ENCODE results near the gene GNB1.

Gene GNB1

DNA sequence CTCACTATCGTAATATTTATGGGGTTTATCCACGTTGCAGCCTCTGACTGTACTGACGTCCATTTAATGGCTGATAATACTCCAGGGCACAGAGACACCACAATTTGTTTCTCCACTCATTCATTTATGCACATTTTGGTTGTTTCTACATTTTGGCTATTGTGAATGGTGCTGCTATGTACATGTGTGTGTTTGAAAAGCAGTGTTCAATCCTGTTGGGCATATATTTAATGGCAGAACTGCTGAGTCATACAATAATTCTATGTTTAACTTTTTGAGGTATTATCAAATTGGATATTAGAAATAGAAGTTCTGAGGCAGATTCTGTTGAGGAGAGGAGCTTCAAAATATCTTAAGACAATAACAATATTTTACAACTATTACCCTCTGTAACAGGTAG lies 73.7 kb downstream of the GNB1 start:
- H3K4me2 ChIP-seq (ENCODE audit: insufficient read depth, low read length), result no peak overlapping the region
- peaks cover 32% of the 10 kb centered on the region for H4K20me1 ChIP-seq (ENCODE audit: insufficient read depth, low read length)
- no peak overlapping the region for H3K27ac ChIP-seq (ENCODE audit: low read length)
- H3K9ac ChIP-seq (ENCODE audit: low read depth, low read length), result no peak overlapping the region
- TF ChIP-seq EZH2 (IDR thresholded peaks at IDR 0.05; ENCODE audit: borderline replicate concordance, low read depth, low read length, severe bottlenecking), result no peak
- no peak for TF ChIP-seq CTCF (IDR thresholded peaks at IDR 0.05; ENCODE audit: borderline replicate concordance, extremely low read depth, low read length, poor library complexity, severe bottlenecking)
- no peak for ATAC-seq (ENCODE audit: insufficient read depth, low read depth)
- peaks cover 80% of the 10 kb centered on the region for H3K79me2 ChIP-seq (ENCODE audit: insufficient read depth, low read length)
- no peaks in the 10 kb centered on the region for H3K4me1 ChIP-seq (ENCODE audit: insufficient read depth, low read length)
- H3K27me3 ChIP-seq (ENCODE audit: insufficient read depth, low read length, poor library complexity), result no peaks in the 10 kb centered on the region
- H3K4me3 ChIP-seq (ENCODE audit: low read depth in 1 of 2, low read length in 2 of 2), result no peak overlapping the region
- no peak for DNase-seq
- H3K36me3 ChIP-seq (ENCODE audit: insufficient read depth, low read length), result peaks cover 82% of the 10 kb centered on the region
- no peaks in the 10 kb centered on the region for H3K9me3 ChIP-seq (ENCODE audit: insufficient read depth, low read length, severe bottlenecking)
- no peak overlapping the region for H2AFZ ChIP-seq (ENCODE audit: low read depth, low read length)

GRCh38 chr1:1815606-1816281 lies 75.1 kb downstream of the GNB1 start:
- no peaks in the 10 kb centered on the region for H3K27me3 ChIP-seq (ENCODE audit: insufficient read depth, low read length, poor library complexity)
- H3K9ac ChIP-seq (ENCODE audit: low read depth, low read length), result no peak overlapping the region
- no peak overlapping the region for H2AFZ ChIP-seq (ENCODE audit: low read depth, low read length)
- no peak overlapping the region for H3K27ac ChIP-seq (ENCODE audit: low read length)
- no peaks in the 10 kb centered on the region for H3K4me1 ChIP-seq (ENCODE audit: insufficient read depth, low read length)
- H3K9me3 ChIP-seq (ENCODE audit: insufficient read depth, low read length, severe bottlenecking), result no peaks in the 10 kb centered on the region
- H3K36me3 ChIP-seq (ENCODE audit: insufficient read depth, low read length), result peaks cover 79% of the 10 kb centered on the region
- DNase-seq, result no peak
- no peak for TF ChIP-seq EZH2 (IDR thresholded peaks at IDR 0.05; ENCODE audit: borderline replicate concordance, low read depth, low read length, severe bottlenecking)
- no peak for TF ChIP-seq CTCF (IDR thresholded peaks at IDR 0.05; ENCODE audit: borderline replicate concordance, extremely low read depth, low read length, poor library complexity, severe bottlenecking)
- H3K4me3 ChIP-seq (ENCODE audit: low read depth in 1 of 2, low read length in 2 of 2), result no peak overlapping the region
- H3K79me2 ChIP-seq (ENCODE audit: insufficient read depth, low read length), result peaks cover 74% of the 10 kb centered on the region
- H3K4me2 ChIP-seq (ENCODE audit: insufficient read depth, low read length), result no peak overlapping the region
- ATAC-seq (ENCODE audit: insufficient read depth, low read depth), result no peak
- peaks cover 24% of the 10 kb centered on the region for H4K20me1 ChIP-seq (ENCODE audit: insufficient read depth, low read length)

DNA sequence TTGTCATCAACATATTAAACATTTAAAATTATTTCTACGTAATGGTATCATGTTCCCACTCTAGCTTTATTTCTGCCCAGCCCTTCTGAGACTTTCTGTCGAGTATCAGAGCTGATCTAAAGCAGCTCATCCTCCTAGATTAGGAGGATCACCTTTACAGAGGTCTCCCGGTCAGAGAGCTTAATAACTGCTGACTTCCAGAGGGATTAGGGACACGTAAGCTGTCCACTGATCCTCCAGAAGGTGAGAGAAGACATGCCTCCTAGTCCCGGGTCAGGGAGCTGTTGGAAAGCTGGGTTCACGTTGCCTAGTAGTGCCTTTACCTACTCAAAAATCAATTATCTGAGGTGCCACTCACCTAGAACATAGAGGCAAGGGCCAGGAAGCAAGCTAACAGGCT lies 81.4 kb downstream of the GNB1 start:
- TF ChIP-seq EZH2 (IDR thresholded peaks at IDR 0.05; ENCODE audit: borderline replicate concordance, low read depth, low read length, severe bottlenecking) (no peak), CTCF (IDR thresholded peaks at IDR 0.05; ENCODE audit: borderline replicate concordance, extremely low read depth, low read length, poor library complexity, severe bottlenecking) (no peak)
- Histone ChIP-seq H3K79me2 (ENCODE audit: insufficient read depth, low read length) (peaks cover 63% of the 10 kb centered on the region), H4K20me1 (ENCODE audit: insufficient read depth, low read length) (peaks cover 33% of the 10 kb centered on the region), H3K27me3 (ENCODE audit: insufficient read depth, low read length, poor library complexity) (no peaks in the 10 kb centered on the region), H3K4me3 (ENCODE audit: low read depth in 1 of 2, low read length in 2 of 2) (no peak overlapping the region), H3K36me3 (ENCODE audit: insufficient read depth, low read length) (peaks cover 92% of the 10 kb centered on the region), H3K4me2 (ENCODE audit: insufficient read depth, low read length) (no peak overlapping the region), H2AFZ (ENCODE audit: low read depth, low read length) (no peak overlapping the region), H3K27ac (ENCODE audit: low read length) (no peak overlapping the region), H3K4me1 (ENCODE audit: insufficient read depth, low read length) (no peaks in the 10 kb centered on the region), H3K9me3 (ENCODE audit: insufficient read depth, low read length, severe bottlenecking) (no peaks in the 10 kb centered on the region), H3K9ac (ENCODE audit: low read depth, low read length) (no peak overlapping the region)
- ATAC-seq (ENCODE audit: insufficient read depth, low read depth) (no peak), DNase-seq (no peak)

Measured in DND-41 (cell line).